Measurements from ENCODE around the gene CALY.

- TF ChIP-seq, protein P1, sequence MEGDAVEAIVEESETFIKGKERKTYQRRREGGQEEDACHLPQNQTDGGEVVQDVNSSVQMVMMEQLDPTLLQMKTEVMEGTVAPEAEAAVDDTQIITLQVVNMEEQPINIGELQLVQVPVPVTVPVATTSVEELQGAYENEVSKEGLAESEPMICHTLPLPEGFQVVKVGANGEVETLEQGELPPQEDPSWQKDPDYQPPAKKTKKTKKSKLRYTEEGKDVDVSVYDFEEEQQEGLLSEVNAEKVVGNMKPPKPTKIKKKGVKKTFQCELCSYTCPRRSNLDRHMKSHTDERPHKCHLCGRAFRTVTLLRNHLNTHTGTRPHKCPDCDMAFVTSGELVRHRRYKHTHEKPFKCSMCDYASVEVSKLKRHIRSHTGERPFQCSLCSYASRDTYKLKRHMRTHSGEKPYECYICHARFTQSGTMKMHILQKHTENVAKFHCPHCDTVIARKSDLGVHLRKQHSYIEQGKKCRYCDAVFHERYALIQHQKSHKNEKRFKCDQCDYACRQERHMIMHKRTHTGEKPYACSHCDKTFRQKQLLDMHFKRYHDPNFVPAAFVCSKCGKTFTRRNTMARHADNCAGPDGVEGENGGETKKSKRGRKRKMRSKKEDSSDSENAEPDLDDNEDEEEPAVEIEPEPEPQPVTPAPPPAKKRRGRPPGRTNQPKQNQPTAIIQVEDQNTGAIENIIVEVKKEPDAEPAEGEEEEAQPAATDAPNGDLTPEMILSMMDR (IDR thresholded peaks at IDR 0.05) = no peak
- TF ChIP-seq ZFX (IDR thresholded peaks at IDR 0.05; ENCODE audit: borderline replicate concordance) = no peak
Observed at GRCh38 chr10:133324857-133325260, 11.8 kb downstream of the CALY start.

Measured in 22Rv1 (cell line).